ENCODE data around the gene DIP2C.

The DIP2C gene

GRCh38 chr10:571166-571565, 118.3 kb downstream of the DIP2C start:
- no peak for DNase-seq (ENCODE audit: low spot score)

GRCh38 chr10:570628-571163, 118.8 kb downstream of the DIP2C start:
- no peak for DNase-seq (ENCODE audit: low spot score)

- DNase-seq (ENCODE audit: low spot score): no peak
Observed at GRCh38 chr10:569961-570627, 119.4 kb downstream of the DIP2C start.

- DNase-seq (ENCODE audit: low spot score): no peak
Observed at GRCh38 chr10:568848-569247, 120.6 kb downstream of the DIP2C start.

GRCh38 chr10:567869-568268, 121.6 kb downstream of the DIP2C start:
- DNase-seq (ENCODE audit: low spot score): no peak

GRCh38 chr10:566241-566885, 123.1 kb downstream of the DIP2C start:
- no peak for DNase-seq (ENCODE audit: low spot score)

- no peak for DNase-seq (ENCODE audit: low spot score)
Observed at GRCh38 chr10:565676-566075, 123.8 kb downstream of the DIP2C start.

- DNase-seq (ENCODE audit: low spot score): no peak
Observed at GRCh38 chr10:565146-565545, 124.3 kb downstream of the DIP2C start.

GRCh38 chr10:563827-564226, 125.6 kb downstream of the DIP2C start:
- no peak for DNase-seq (ENCODE audit: low spot score)

GRCh38 chr10:562142-562541, 127.3 kb downstream of the DIP2C start:
- DNase-seq (ENCODE audit: low spot score): no peak

- no peak for DNase-seq (ENCODE audit: low spot score)
Observed at GRCh38 chr10:561721-562120, 127.7 kb downstream of the DIP2C start.

- no peak for DNase-seq (ENCODE audit: low spot score)
Observed at GRCh38 chr10:560314-560992, 129.0 kb downstream of the DIP2C start.

- DNase-seq (ENCODE audit: low spot score): no peak
Observed at GRCh38 chr10:559767-560047, 129.8 kb downstream of the DIP2C start.

- DNase-seq (ENCODE audit: low spot score): no peak
Observed at GRCh38 chr10:558891-559766, 130.3 kb downstream of the DIP2C start.

GRCh38 chr10:558364-558763, 131.1 kb downstream of the DIP2C start:
- DNase-seq (ENCODE audit: low spot score): no peak

- no peak for DNase-seq (ENCODE audit: low spot score)
Observed at GRCh38 chr10:557792-558328, 131.6 kb downstream of the DIP2C start.

GRCh38 chr10:556971-557637, 132.4 kb downstream of the DIP2C start:
- no peak for DNase-seq (ENCODE audit: low spot score)

GRCh38 chr10:555682-556350, 133.7 kb downstream of the DIP2C start:
- no peak for DNase-seq (ENCODE audit: low spot score)

GRCh38 chr10:555281-555680, 134.2 kb downstream of the DIP2C start:
- no peak for DNase-seq (ENCODE audit: low spot score)

- no peak for DNase-seq (ENCODE audit: low spot score)
Observed at GRCh38 chr10:554182-554848, 135.2 kb downstream of the DIP2C start.
